Bronchial epithelial cell (primary cell): ENCODE results near the gene UBE2R2. TPM values are rescaled to one million over a fixed set of nuclear protein-coding genes. Genes with fewer than 3 reads are reported as not detected.

Experiments used
- DNase-seq: peaks from one replicate; pipeline ENCODE4 v3.0.0-alpha.2; 2010; ENCODE audit warnings: low read depth
- FAIRE-seq: peaks from 2 replicates; lab custom pipeline; 2011; peaks lifted over from hg19 to GRCh38; lab: Jason Lieb, UNC
- H3K27me3 ChIP-seq: 2 replicates; pipeline ENCODE4 v1.5.1; 2011; ENCODE audit warnings: low read length; ENCODE audit not compliant: control insufficient read depth, insufficient read depth
- H3K36me3 ChIP-seq: 2 replicates; pipeline ENCODE4 v1.5.1; 2011; ENCODE audit warnings: low read length; ENCODE audit not compliant: control insufficient read depth, insufficient read depth
- H3K4me3 ChIP-seq: 2 replicates; pipeline ENCODE4 v1.5.1; 2011; ENCODE audit warnings: mild to moderate bottlenecking, low read depth, low read length, control low read depth
- CTCF ChIP-seq: IDR thresholded peaks from 2 replicates; pipeline ENCODE4 v1.5.1; 2011; ENCODE audit warnings: mild to moderate bottlenecking, moderate library complexity, low read length, control low read depth, inconsistent platforms; ENCODE audit not compliant: insufficient read depth, severe bottlenecking
- total RNA-seq: library from RNA; depleted of rRNA; stranded (reverse); fragments of >200 nt; gene quantifications from 2 replicates; pipeline ENCODE4 v1.2.1, GENCODE V29; 2014

UBE2R2 gene
- total RNA-seq, 1 donor from 2014 or later, result 14.0 TPM

DNA sequence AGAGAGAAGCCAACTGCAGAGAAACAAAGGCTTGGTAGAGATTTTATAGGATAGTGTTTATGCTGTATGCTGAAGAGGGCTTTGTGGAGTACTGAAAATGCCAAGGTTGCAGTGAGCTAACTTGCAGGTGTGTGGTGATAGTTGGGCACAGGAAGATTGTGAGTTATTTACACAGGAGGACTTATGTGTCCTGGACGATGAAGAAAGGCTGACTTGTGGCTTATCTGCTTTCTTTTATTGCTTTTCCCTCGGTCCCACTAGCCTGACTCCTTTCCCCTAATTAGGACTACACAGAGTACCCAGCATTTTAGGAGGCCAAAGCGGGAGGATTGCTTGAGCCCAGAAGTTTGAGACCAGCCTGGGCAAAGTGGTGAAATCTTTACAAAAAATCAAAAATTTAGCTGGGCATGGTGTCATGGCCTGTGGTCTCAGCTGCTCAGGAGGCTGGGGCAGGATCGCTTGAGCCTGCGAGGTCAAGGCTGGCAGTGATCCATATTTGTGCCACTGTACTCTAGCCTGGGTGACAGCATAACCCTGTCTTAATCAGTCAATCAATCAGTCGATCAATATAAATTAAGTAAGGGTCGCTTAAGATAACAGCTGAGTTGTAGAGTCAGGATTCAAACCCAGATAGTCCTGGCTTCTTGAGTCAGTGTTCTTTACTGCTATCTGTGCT, 61.9 kb downstream of the UBE2R2 start:
- Histone ChIP-seq H3K27me3 (no peaks in the 10 kb centered on the region), H3K4me3 (no peak overlapping the region), H3K36me3 (no peaks in the 10 kb centered on the region)
- TF ChIP-seq CTCF, result no peak
- no peak for DNase-seq
- FAIRE-seq, result no peak

DNA sequence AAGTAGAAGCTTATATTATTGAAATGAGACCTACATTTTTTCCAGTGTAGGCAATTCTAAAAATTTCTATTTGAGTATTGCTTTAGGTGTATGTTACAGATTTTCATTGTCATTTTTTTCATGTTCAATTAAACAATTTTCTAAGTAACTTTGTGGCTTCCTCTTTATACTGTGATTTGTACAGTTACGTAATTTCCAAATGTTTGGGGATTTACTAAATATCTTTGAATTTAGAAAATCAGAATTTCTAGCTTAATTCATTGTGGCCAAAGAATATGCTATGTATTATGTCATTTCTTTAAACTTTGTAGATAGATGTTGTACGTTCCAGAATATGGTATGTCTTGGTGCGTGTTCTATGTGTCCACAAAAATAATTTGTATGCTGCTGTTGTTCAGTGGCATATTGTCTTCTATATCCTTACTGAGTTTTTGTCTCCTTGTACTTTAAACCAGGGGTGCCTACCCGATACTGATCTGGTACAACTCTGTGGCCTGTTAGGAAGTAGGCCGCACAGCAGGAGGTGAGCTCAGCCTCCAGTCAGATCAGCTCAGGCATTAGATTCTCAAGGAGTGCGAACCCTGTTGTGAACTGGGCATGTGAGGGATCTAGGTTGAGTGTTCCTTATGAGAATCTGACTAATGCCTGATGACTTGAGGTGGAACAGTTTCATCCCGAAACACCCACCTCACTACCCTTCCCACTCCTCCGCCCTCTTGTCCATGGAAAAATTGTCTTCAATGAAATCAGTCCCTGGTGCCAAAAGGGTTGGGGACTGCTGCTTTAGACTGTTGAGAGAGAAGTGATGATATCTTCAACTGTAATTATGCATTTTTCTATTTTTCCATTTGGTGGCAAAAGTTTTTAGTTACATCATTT, 63.5 kb downstream of the UBE2R2 start:
- no peak for FAIRE-seq
- Histone ChIP-seq H3K4me3 (no peak overlapping the region), H3K27me3 (no peaks in the 10 kb centered on the region), H3K36me3 (no peaks in the 10 kb centered on the region)
- no peak for TF ChIP-seq CTCF
- no peak for DNase-seq

- no peaks in the 10 kb centered on the region for H3K36me3 ChIP-seq
- no peak for TF ChIP-seq CTCF
- no peaks in the 10 kb centered on the region for H3K27me3 ChIP-seq
- FAIRE-seq (no peak), DNase-seq (peak; percentile 38)
- no peak overlapping the region for H3K4me3 ChIP-seq
These were observed 64.7 kb downstream of the UBE2R2 start for GRCh38 chr9:33881635-33882034.

GRCh38 chr9:33884856-33885701, 68.1 kb downstream of the UBE2R2 start:
- Histone ChIP-seq H3K36me3 (peaks cover 3% of the 10 kb centered on the region), H3K27me3 (no peaks in the 10 kb centered on the region), H3K4me3 (no peak overlapping the region)
- DNase-seq, result peak; percentile 3
- no peak for FAIRE-seq
- TF ChIP-seq CTCF, result no peak

DNA sequence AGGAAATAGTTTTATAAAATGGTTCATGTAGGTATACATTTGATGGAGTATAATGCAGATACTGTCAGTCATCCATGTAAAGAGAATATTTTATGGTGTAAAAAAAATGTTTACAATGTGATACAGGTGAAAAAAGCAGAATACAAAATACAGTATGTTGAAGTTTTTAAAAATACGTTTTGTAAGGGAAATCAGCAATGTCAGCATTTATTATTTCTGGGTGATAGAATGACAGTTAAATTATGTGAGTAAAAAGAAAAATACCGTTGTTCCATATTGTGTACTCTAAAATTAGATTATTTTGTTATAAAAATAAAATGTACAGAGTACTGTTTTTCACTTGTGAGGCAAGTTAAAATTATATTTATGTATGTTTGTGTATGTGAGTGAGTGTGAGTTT, 69.0 kb downstream of the UBE2R2 start:
- Histone ChIP-seq H3K27me3 (no peaks in the 10 kb centered on the region), H3K4me3 (no peak overlapping the region), H3K36me3 (peaks cover 3% of the 10 kb centered on the region)
- no peak for TF ChIP-seq CTCF
- FAIRE-seq, result no peak
- DNase-seq, result no peak
